Endothelial cell of umbilical vein (primary cell): ENCODE measurements around the gene ZNF804A. TPM values are rescaled to one million over a fixed set of nuclear protein-coding genes. Genes with fewer than 3 reads are reported as not detected.

Experiments
- BruUV-seq: library from RNA; stranded (reverse); fragments of 400-500 nt; replicated peaks from 2 replicates; lab custom pipeline; 2021; lab: Mats Ljungman, UMichigan
- CTCF ChIA-PET: fragments of 300-600, 350-600 bp; sonication (Branson Sonifier 250); formaldehyde crosslinking; loops from one replicate; lab custom pipeline; 2021; ENCODE audit warnings: antibody characterized with exemption, inconsistent platforms; lab: Charles Lee
- POLR2A ChIA-PET: fragments of 300-600, 350-600 bp; sonication (Branson Sonifier 250); formaldehyde crosslinking; loops from one replicate; lab custom pipeline; 2021; ENCODE audit warnings: antibody characterized with exemption, inconsistent platforms; lab: Charles Lee
- DNase-seq: peaks from one replicate; pipeline ENCODE4 v3.0.0-alpha.2; 2011; ENCODE audit warnings: low read depth, low spot score
- FAIRE-seq: peaks from 2 replicates; lab custom pipeline; 2011; peaks lifted over from hg19 to GRCh38; lab: Jason Lieb, UNC
- H2AFZ ChIP-seq: 2 replicates; pipeline ENCODE4 v1.6.0; 2012; ENCODE audit warnings: low read depth, low read length, control low read depth, inconsistent platforms
- H3K27ac ChIP-seq: 2 replicates; pipeline ENCODE4 v1.5.1; 2011; ENCODE audit warnings: low read depth, mild to moderate bottlenecking, control low read depth, low read length, moderate library complexity; ENCODE audit not compliant: insufficient read depth
- H3K27me3 ChIP-seq, 2 experiments: 2 replicates each; pipeline versions ENCODE4 v1.6.0 to v1.6.1; 2011; ENCODE audit warnings: low read length in 2 of 2, mixed read lengths in 1 of 2; ENCODE audit not compliant: control insufficient read depth in 2 of 2, insufficient read depth in 2 of 2
- H3K36me3 ChIP-seq, 2 experiments: 2 replicates in 1 of 2; 3 replicates in 1 of 2; pipeline ENCODE4 v1.5.1; 2011; ENCODE audit warnings: low read length in 2 of 2, mild to moderate bottlenecking in 1 of 2, moderate library complexity in 1 of 2; ENCODE audit not compliant: control insufficient read depth in 2 of 2, insufficient read depth in 2 of 2; ENCODE audit errors: extremely low read depth in 1 of 2
- H3K4me1 ChIP-seq: 3 replicates; pipeline ENCODE4 v1.5.1; 2011; ENCODE audit warnings: mild to moderate bottlenecking, low read length; ENCODE audit not compliant: control insufficient read depth, insufficient read depth; ENCODE audit errors: extremely low read depth
- H3K4me2 ChIP-seq: 2 replicates; pipeline ENCODE4 v1.6.1; 2011; ENCODE audit warnings: low read length, control low read depth, mixed read lengths; ENCODE audit not compliant: insufficient read depth
- H3K4me3 ChIP-seq, 3 experiments: fragments of 200-600 bp in 1 of 3; sonication (generic), shearing (Covaris generic) in 1 of 3; replicated peaks in 1 of 3; 2 replicates each; pipeline ENCODE4 v1.5.1; 2011 to 2016; ENCODE audit warnings: control low read depth in 3 of 3, low read length in 3 of 3, mild to moderate bottlenecking in 2 of 3, inconsistent platforms in 1 of 3, low read depth in 1 of 3, moderate library complexity in 1 of 3; ENCODE audit not compliant: insufficient read depth in 1 of 3
- H3K79me2 ChIP-seq: 2 replicates; pipeline ENCODE4 v1.6.0; 2012; ENCODE audit warnings: low read length, inconsistent platforms; ENCODE audit not compliant: control insufficient read depth, insufficient read depth
- H3K9ac ChIP-seq: replicated peaks from 2 replicates; pipeline ENCODE3; 2011; ENCODE audit warnings: low read length, control low read depth; ENCODE audit not compliant: insufficient read depth; ENCODE audit errors: extremely low read depth
- H3K9me1 ChIP-seq: replicated peaks from 3 replicates; pipeline ENCODE4 v1.6.0; 2011; ENCODE audit warnings: mild to moderate bottlenecking, low read length; ENCODE audit not compliant: control insufficient read depth, insufficient read depth; ENCODE audit errors: extremely low read depth
- H3K9me3 ChIP-seq: replicated peaks from 2 replicates; pipeline ENCODE4 v1.5.1; 2012; ENCODE audit warnings: low read length, inconsistent platforms; ENCODE audit not compliant: control insufficient read depth, insufficient read depth
- H4K20me1 ChIP-seq: replicated peaks from 2 replicates; pipeline ENCODE3; 2011; ENCODE audit warnings: mild to moderate bottlenecking, low read length; ENCODE audit not compliant: control insufficient read depth, insufficient read depth; ENCODE audit errors: extremely low read depth
- EZH2 ChIP-seq: IDR thresholded peaks from 2 replicates; pipeline ENCODE4 v1.6.1; 2012; ENCODE audit warnings: borderline replicate concordance, low read depth, mild to moderate bottlenecking, moderate library complexity, low read length, inconsistent platforms; ENCODE audit not compliant: severe bottlenecking
- FOS ChIP-seq: IDR thresholded peaks from 2 replicates; pipeline ENCODE4 v1.6.1; 2011; ENCODE audit warnings: mild to moderate bottlenecking, low read length, moderate library complexity, borderline replicate concordance; ENCODE audit not compliant: insufficient read depth
- GATA2 ChIP-seq: IDR thresholded peaks from 2 replicates; pipeline ENCODE4 v1.7.0; 2011; ENCODE audit warnings: low read depth, mild to moderate bottlenecking, moderate library complexity, mixed read lengths, low read length; ENCODE audit not compliant: insufficient read length, insufficient read depth
- JUN ChIP-seq: IDR thresholded peaks from 2 replicates; pipeline ENCODE4 v1.6.1; 2011; ENCODE audit warnings: borderline replicate concordance, low read depth; ENCODE audit not compliant: insufficient read length, insufficient read depth
- MYC ChIP-seq: IDR thresholded peaks from one replicate; pipeline ENCODE4 v1.6.1; 2011; ENCODE audit warnings: mild to moderate bottlenecking, low read depth, low read length
- POLR2A ChIP-seq: IDR thresholded peaks from 2 replicates; pipeline ENCODE4 v1.6.1; 2012; ENCODE audit warnings: low read depth, mild to moderate bottlenecking, control low read depth, low read length
- POLR2AphosphoS5 ChIP-seq: IDR thresholded peaks from 2 replicates; pipeline ENCODE4 v1.6.1; 2012; ENCODE audit warnings: low read depth, mild to moderate bottlenecking, control low read depth, low read length, moderate library complexity; ENCODE audit not compliant: insufficient read depth
- dilution Hi-C: fragments of 300-500 bp; cut with MboI; formaldehyde crosslinking; loops from one replicate; pipeline ENCODE4 v1.15.0; 2019; ENCODE audit warnings: low sequenced_read_pairs; ENCODE audit not compliant: extremely low pct_ligation_motif_present
- intact Hi-C: fragments of 100-400 bp; cut with micrococcal nuclease; formaldehyde crosslinking; loops from one replicate; pipeline ENCODE4 v1.10.0; 2022
- polyA plus RNA-seq, 4 experiments: library from polyadenylated mRNA; depleted of rRNA in 3 of 4; stranded (reverse) in 3 of 4; unstranded in 1 of 4; fragments of >200 nt; gene quantifications; 2 replicates each; pipeline versions ENCODE4 v1.2.1 to v1.2.3, GENCODE V29; 2011 to 2012; ENCODE audit warnings: missing spikeins in 1 of 4
- total RNA-seq: library from RNA; stranded (reverse); gene quantifications from 2 replicates; pipeline ENCODE4 v1.2.3, GENCODE V29; 2021
- TF ChIP-seq, protein P1 (sequence below): IDR thresholded peaks from 2 replicates; pipeline ENCODE4 v1.6.1; 2011; ENCODE audit not compliant: insufficient read depth, insufficient read length
- TF ChIP-seq, protein P2 (sequence below), 2 donors: IDR thresholded peaks; 1 replicate in 1 of 2; 2 replicates in 1 of 2; pipeline ENCODE4 v1.5.1; 2011; ENCODE audit warnings: low read length in 2 of 2, mild to moderate bottlenecking in 2 of 2, moderate library complexity in 2 of 2, control low read depth in 1 of 2, inconsistent platforms in 1 of 2, low read depth in 1 of 2; ENCODE audit not compliant: insufficient read depth in 1 of 2; ENCODE audit errors: extremely low read depth in 1 of 2

ZNF804A gene
- total and polyA plus RNA-seq, 2 donors (not counting 3 experiments of a cell fraction or from before 2014, with no cell fraction given) = 0.22 TPM; not detected in 1

DNA sequence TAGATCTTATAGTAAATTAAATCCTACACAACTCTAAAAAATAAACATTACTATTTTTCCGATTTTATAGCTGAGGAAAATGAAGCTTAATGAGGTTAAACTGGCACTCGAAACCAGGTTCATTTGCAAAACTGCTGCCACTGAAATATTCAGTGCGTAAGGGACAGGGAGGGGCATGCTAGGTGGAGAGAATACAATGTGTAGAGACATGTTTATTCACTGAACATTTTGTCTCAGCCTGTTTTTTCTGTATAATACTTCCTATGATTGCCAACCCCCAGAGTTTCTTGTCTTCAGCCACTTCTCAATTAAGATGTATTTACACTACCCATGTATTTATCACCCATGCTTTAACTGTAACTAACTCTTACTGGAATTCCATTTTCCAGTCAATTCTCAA is 31.6 kb upstream of the ZNF804A start:
- Histone ChIP-seq H3K9ac (no peak overlapping the region), H2AFZ (no peak overlapping the region), H3K27ac (no peak overlapping the region), H3K9me1 (no peaks in the 10 kb centered on the region), H3K36me3 (no peaks in the 10 kb centered on the region), H4K20me1 (no peaks in the 10 kb centered on the region), H3K9me3 (no peaks in the 10 kb centered on the region), H3K27me3 (no peaks in the 10 kb centered on the region), H3K4me3 (no peak overlapping the region), H3K4me1 (no peaks in the 10 kb centered on the region), H3K4me2 (no peak overlapping the region), H3K79me2 (no peaks in the 10 kb centered on the region)
- no peak for TF ChIP-seq FOS
- TF ChIP-seq GATA2 = no peak
- TF ChIP-seq, protein P1, sequence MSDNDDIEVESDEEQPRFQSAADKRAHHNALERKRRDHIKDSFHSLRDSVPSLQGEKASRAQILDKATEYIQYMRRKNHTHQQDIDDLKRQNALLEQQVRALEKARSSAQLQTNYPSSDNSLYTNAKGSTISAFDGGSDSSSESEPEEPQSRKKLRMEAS = no peak
- no peak for TF ChIP-seq POLR2A
- no peak for TF ChIP-seq EZH2
- no peak for TF ChIP-seq POLR2AphosphoS5
- TF ChIP-seq MYC = no peak
- TF ChIP-seq JUN = no peak
- TF ChIP-seq, protein P2, sequence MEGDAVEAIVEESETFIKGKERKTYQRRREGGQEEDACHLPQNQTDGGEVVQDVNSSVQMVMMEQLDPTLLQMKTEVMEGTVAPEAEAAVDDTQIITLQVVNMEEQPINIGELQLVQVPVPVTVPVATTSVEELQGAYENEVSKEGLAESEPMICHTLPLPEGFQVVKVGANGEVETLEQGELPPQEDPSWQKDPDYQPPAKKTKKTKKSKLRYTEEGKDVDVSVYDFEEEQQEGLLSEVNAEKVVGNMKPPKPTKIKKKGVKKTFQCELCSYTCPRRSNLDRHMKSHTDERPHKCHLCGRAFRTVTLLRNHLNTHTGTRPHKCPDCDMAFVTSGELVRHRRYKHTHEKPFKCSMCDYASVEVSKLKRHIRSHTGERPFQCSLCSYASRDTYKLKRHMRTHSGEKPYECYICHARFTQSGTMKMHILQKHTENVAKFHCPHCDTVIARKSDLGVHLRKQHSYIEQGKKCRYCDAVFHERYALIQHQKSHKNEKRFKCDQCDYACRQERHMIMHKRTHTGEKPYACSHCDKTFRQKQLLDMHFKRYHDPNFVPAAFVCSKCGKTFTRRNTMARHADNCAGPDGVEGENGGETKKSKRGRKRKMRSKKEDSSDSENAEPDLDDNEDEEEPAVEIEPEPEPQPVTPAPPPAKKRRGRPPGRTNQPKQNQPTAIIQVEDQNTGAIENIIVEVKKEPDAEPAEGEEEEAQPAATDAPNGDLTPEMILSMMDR (IDR thresholded peaks at IDR 0.05; ENCODE audit: extremely low read depth in 1 of 2, insufficient read depth in 1 of 2, low read depth in 1 of 2, low read length in 2 of 2) = no peak
- ChIA-PET CTCF (no interaction called here), POLR2A (no interaction called here)
- DNase-seq = no peak
- dilution Hi-C loops (no loop called here), intact Hi-C loops (no loop called here)
- BruUV-seq = no TSS peak
- FAIRE-seq = no peak
